Measurements from ENCODE around the gene KCP.

The KCP gene

DNA sequence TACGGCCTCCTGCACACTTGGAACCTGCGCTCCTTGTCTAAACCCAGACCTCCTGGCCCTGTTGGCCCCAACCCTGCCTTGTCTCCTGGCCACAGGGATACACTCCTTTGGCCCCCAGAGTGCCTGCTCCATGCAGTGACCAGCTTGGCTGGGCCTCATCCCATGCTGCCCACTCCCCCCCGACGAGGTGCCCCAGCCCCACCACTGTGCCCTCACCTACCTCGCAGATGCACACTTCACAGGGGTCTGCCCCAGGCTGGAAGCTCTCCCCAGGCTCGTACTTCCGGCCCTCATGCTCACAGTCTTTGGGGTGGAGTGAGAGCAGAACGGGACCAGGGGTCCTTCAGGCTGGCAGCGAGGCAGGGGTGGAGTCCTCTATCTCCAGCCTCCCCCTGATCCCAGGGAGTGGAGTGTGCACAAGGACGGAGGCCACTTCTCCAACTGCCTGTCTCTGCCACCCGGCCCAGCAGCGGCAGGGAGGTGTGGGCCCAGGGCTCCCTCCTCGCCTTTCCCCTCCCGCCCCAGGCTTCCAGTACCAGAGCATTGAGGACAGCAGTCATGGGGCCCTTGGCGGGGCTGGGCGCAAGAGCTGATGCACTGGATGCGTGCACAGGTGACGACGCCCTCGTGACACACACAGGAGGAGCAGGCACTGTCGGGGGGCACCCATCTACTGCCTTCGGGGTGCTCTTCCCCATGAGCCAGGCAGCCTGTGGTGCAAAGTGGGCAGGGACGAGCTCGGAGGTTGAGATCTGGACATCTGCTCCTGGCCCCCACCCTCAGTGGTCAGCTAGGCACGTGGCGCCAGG, 25.7 kb downstream of the KCP start:
- TF ChIP-seq CTCF (IDR thresholded peaks at IDR 0.05): no peak
- Histone ChIP-seq H3K36me3 (no peaks in the 10 kb centered on the region), H3K9me3 (no peaks in the 10 kb centered on the region), H3K27ac (no peak overlapping the region), H3K4me1 (ENCODE audit: control insufficient read depth in 1 of 2, insufficient read depth in 1 of 2, low read depth in 1 of 2, low read length in 1 of 2) (no peaks in the 10 kb centered on the region), H3K4me3 (ENCODE audit: low read depth in 1 of 2, low read length in 1 of 2) (no peak overlapping the region), H3K27me3 (peaks cover 41% of the 10 kb centered on the region)

- Histone ChIP-seq H3K4me3 (ENCODE audit: low read depth in 1 of 2, low read length in 1 of 2) (no peak overlapping the region), H3K27ac (no peak overlapping the region), H3K36me3 (no peaks in the 10 kb centered on the region), H3K27me3 (peaks cover 32% of the 10 kb centered on the region), H3K4me1 (ENCODE audit: control insufficient read depth in 1 of 2, insufficient read depth in 1 of 2, low read depth in 1 of 2, low read length in 1 of 2) (no peaks in the 10 kb centered on the region), H3K9me3 (no peaks in the 10 kb centered on the region)
- peak; percentile 85 for TF ChIP-seq CTCF (IDR thresholded peaks at IDR 0.05)
Observed at GRCh38 chr7:128883622-128884448, 26.7 kb downstream of the KCP start.

- no peaks in the 10 kb centered on the region for H3K4me1 ChIP-seq (ENCODE audit: control insufficient read depth in 1 of 2, insufficient read depth in 1 of 2, low read depth in 1 of 2, low read length in 1 of 2)
- no peaks in the 10 kb centered on the region for H3K36me3 ChIP-seq
- no peak overlapping the region for H3K27ac ChIP-seq
- no peaks in the 10 kb centered on the region for H3K9me3 ChIP-seq
- TF ChIP-seq CTCF (IDR thresholded peaks at IDR 0.05): no peak
- H3K4me3 ChIP-seq (ENCODE audit: low read depth in 1 of 2, low read length in 1 of 2): no peak overlapping the region
- peaks cover 15% of the 10 kb centered on the region for H3K27me3 ChIP-seq
Observed at GRCh38 chr7:128882134-128882533, 28.4 kb downstream of the KCP start.

- Histone ChIP-seq H3K4me1 (ENCODE audit: control insufficient read depth in 1 of 2, insufficient read depth in 1 of 2, low read depth in 1 of 2, low read length in 1 of 2) (no peaks in the 10 kb centered on the region), H3K4me3 (ENCODE audit: low read depth in 1 of 2, low read length in 1 of 2) (no peak overlapping the region), H3K27me3 (peaks cover 9% of the 10 kb centered on the region), H3K36me3 (no peaks in the 10 kb centered on the region), H3K9me3 (no peaks in the 10 kb centered on the region), H3K27ac (no peak overlapping the region)
- TF ChIP-seq CTCF (IDR thresholded peaks at IDR 0.05): no peak
Observed at GRCh38 chr7:128881458-128882125, 28.9 kb downstream of the KCP start.

GRCh38 chr7:128880791-128881457, 29.6 kb downstream of the KCP start:
- Histone ChIP-seq H3K27me3 (peaks cover 2% of the 10 kb centered on the region), H3K4me1 (ENCODE audit: control insufficient read depth in 1 of 2, insufficient read depth in 1 of 2, low read depth in 1 of 2, low read length in 1 of 2) (no peaks in the 10 kb centered on the region), H3K27ac (no peak overlapping the region), H3K4me3 (ENCODE audit: low read depth in 1 of 2, low read length in 1 of 2) (no peak overlapping the region), H3K36me3 (no peaks in the 10 kb centered on the region), H3K9me3 (no peaks in the 10 kb centered on the region)
- no peak for TF ChIP-seq CTCF (IDR thresholded peaks at IDR 0.05)

Data from neutrophil (primary cell).